Stimulated activated naive CD4-positive, alpha-beta T cell treated with Interleukin-2 at 50 U/mL for 16 hours (primary cell): ENCODE measurements around the gene C14orf119.

Experiments used
- DNase-seq: peaks from one replicate; lab custom pipeline; 2025; lab: John Stamatoyannopoulos, UW

The C14orf119 gene

DNA sequence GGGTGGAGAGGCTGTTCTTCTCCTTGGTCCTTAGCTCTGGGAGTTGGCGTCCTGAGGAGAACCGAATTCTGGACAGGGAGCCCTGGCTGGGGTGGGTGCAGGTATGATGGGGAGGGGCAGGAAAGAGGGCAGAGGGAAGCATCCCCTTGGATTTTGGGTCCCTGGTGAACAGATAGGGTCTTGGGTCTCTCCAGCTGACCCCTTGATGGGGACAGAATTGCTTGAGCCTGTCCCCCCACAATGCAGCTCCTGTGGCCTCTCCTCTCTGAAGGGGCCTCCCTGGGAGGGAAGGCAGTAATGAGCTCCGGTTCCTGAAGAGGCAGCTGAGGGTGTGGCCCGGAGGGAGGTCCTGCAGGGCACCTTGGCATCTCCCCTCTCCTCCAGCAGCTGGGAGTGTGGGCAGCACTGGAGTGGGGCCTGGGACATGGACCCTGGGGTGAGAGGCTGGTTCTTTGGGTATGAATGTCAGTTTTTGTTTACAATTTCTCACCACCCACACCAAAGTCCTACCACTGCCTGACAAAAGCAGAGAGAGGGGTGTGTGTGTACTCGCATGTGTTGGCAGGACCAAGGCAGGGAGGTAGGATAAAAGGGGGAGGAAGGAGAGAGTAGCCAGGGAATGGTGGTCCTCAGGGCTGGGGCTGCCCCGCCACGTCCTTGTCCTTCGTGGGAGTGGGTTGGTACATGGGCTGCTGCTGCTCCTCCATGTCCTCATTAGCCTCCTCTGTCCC, 31.4 kb downstream of the C14orf119 start:
- no peak for DNase-seq

DNA sequence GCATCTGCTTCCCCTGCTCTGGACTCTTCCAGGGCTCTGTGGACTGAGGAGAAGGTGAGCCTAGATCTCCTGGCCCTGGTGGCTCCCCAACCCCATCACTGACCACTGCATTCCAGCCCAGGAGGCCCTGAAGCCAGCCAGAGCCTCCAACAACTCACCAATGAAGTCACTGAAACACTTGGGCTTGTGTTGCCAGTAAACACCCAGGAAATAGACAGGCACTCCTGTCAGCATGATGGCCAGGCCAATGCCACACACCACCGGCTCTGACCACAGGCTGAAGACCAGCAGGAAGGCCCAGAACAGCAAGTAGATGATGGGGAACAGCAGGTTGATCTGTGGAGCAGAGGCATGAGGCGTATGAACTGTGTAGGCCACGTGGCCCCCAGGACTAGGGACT, 32.6 kb downstream of the C14orf119 start:
- DNase-seq: no peak

DNA sequence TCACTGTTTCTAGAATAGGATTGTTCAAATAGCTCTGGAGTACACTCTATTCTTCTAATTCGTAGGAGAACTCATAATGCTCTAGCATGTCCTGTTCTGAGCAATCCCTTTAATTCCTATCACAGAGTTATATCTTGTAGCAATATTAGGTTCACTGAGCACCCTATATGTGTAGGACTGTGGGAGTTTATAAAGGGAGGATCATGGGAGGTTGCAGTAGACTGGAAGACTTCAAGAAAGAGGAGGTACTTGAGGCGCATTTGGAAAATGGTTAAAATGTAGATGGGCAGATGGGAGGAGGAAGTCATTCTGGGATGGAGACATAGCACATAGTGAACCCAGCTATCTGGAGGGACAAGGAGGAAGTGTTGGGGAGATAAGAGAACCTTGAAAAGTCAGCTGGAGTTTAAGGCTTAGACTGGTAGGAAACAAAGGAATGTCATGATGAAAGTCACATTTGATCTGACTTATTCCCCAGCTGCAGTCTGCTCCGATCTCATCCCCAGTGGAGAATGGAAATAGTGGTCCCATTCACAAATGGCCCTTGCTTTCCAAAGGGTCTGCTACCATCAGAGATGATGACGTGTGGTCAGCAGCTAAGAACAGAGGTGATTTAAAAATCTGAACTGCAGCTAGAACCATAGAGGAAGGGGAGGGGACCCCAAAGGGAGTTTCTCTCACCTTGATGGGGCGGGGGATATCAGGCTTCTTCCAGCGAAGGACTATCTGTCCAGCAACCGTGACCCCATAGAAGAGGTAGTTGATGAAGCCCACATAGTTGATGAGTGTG, 33.9 kb downstream of the C14orf119 start:
- DNase-seq: no peak

DNA sequence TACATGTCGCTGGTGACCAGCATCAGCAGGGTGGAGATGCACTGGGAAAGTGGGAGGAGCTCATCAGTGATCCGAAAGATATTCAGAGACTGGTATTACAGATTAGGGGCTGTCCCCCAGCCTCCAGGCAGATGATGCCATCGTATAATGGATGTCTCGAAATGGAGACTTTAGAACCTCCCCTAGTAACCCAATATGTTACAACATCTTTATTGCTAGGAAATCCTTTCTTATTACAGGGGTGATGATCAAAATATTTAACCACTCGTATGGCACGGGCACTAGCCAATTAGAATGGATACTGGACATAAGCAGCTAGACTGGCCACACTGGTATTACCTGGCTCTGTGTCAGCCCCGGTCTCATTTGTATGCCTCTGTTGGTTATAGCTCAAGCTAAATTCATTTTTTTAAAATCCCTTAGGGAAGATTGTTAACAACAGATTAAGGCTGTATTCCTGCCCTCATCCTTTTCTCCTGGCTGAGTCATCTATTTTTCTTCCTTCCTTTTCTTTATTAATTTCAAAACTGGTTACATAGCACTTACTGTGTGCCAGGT, 34.5 kb downstream of the C14orf119 start:
- DNase-seq: no peak

DNA sequence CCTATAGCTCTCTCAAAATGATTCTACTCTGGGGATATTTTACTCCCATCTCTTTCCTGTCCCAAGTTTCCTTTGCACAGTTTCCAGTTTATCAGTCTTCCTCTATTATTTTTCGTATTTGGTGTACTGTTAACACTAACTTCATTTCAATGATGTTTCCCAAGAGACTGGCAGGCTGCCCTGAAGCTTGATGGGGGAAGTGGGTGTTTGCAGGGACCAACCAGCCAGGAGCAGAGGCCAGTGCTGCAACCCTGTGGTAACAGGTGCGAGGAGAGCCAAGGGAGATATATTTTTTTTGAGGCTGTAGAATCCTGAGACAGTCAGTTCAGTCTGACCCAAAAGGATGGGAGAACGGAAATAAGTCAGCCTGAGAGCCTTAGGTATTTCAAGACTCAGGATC, 35.6 kb downstream of the C14orf119 start:
- DNase-seq: no peak

DNA sequence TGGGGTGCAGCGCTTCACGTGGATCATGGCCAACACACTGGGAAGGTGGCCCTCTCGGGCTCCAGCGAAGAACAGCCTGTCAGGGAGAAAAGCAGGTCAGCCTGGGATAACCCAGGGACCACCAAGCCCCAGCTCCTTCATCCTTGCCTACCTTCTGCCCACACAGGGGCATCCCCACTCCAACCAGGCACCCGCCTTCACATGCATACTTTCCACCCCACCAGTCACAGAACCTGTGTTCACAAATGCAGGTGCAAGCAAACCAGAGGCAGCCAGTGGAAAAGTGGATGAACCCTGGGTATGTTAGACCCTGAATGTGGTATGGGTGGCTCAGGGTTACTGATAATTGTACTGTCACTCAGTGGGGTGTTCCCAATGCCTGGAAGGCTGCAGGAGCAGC, 36.2 kb downstream of the C14orf119 start:
- no peak for DNase-seq

DNA sequence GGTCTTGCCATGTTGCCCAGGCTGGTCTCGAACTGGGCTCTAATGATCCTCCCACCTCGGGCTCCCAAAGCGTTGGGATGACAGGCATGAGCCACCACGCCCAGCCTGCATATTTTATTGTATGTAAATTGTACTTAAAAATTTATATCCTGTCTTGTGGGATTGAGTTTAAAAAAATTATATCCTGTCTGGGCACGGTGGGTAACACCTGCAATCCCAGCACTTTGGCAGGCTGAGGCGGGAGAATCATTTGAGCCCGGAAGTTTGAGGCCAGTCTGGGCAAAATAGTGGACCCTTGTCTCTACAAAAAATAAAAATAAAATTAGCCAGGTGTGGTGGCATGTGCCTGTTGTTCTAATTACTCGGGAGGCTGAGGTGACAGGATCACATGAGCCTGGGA, 37.7 kb downstream of the C14orf119 start:
- DNase-seq: no peak

DNA sequence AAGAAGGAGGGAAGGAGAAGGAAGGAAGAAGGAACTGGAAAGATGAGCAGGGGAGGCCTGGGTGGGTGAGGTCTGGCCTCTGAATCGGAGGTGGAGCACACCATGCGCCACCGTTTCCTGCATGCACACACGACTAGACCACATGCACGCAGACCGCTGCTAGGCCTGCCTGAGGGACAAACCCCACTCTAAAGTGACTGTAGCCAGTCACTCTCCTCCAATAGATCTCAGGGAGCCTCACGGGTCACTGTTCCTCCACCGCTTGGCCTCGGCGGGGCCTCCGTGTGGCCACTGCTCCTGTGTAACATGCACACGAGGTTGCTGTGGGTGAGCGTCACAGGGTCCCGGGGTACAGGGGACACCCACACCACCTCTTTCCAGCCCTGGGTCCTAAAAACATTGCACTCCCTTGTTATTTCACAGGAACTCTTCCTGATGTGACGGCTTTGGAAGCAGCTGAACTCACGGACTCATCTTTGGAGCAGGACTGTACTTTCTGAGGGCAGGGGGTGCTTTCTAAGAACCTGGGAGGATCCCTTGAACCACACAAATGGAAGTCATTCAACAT, 41.3 kb downstream of the C14orf119 start:
- DNase-seq: no peak

DNA sequence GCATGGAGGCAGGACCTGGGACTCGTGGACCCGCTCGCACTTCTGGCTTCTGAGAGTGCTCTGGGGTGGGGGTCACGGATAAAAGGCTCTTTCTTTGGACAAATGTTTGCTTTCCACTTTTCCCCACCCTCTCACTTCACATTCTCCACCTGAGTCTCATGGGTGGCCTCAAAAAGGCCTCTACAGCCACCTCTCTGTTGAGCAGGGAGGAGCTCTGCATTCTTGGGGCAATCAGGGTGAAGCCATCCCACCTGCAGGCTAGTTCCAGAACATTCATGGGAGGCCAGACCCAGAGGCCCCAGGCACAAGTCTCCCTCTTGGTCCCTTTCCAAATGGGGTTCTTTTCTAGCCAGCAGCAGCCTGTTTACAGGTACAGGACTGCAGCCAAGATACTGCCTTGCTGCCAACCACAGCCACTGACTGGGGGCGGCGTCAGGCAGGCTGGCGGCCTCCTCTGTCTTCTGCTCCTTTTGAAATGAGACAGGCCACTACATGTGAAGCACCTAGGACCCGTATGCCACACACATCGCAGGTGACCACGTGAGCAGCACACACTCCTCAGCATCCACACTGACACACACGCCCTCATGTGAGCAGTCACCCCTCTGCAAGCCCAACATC, 42.0 kb downstream of the C14orf119 start:
- no peak for DNase-seq

DNA sequence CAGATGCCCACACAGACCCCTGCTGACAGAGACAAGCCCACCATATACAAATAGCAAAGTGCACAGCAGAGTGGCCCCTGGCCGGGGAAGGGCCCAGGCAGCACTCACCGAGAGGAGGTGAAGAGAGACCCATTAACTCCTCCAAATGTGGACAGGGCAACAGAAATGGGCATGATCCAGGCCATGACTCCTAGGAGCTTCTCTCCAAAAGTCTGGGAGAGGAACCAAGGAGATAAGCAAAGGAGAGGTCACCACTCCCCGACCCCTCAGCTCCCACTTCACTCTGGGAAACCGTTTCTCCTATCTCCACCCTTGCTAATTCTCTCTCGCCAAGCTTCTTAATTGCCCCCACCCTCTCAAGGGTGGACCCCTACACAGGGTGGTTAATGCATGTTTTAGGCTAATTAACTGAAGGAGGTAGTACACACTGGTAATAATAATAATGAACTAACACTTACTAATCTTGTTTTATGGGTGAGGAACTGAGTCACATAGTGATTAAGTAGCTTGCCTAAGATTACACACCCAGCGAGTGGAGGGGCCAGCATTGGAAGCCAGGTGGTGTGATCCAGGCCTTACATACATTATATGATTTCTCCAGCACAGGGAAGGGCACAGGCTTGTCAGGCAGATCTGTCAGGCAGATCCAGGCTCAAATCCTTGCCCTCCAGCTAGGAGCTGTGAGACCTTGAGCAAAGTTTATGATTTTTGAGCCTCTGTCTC, 42.7 kb downstream of the C14orf119 start:
- no peak for DNase-seq

DNA sequence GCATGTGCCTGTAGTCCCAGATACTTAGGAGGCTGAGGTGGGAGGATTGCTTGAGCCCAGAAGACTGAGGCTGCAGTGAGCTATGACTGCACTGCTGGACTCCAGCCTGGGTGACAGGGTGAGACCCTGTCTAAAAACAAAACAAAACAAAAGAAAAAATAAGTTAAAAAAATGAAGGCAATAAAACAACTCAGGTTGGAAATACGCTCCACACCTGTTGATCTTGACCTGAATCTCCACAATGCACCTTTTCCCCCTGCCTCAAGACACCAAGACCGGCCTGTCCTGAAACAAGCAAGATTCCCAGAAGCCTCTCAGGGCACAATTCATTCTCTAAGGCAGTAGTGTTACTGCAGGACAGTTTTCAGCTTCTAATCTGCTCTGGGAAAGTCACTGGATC, 44.6 kb downstream of the C14orf119 start:
- no peak for DNase-seq

DNA sequence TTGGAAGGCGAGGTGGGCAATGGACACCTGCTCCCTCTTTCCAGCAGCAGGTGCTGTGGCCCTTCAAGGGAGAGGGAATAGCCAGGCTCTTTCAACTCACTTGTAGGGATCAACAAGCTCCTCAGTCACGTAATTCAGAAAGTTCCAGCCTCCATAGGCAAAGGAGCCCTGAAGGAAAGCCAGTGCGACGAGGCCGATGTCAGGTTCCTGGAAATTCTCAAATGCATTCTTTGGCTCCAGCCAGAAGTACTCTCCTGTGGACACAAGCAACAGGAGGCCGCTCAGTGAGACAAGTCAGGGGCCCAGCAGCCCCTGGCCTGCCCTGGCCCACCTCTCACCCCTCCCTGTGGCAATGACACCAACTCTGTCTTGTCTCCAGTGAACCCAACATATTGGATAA, 45.1 kb downstream of the C14orf119 start:
- DNase-seq: no peak

DNA sequence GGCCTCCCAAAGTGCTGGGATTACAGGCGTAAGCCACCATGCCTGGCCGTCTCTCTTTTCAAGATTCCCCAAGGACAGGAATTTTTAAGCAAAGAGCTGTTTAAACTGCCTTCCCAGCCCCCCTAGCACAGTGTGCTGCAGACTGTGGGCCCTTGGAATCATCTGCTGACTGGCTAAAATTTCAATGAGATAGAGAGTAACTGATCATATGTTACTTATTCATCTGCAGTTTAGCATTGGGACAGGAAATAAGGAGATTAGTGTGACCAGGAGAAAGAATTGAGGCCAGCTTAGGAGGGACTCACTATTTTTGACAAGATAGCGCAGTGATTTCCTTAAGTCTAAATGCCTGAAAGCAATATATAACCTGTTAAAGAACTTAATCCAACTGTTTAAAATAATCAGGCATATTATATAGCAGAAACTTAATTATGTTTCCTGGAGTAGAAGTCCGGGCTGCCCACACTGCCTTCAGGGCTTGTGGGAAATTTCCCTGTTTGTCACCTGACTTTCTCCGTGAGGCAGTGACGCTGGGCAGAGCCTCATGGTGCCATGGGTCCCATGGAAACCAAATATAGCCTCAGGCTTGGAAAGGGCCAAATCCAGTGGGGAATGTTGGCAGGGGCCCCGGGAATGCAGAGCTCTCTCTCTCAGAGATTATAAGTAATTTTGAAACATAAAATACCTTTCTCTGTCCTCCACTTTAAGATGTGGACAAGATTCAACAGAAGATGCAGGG, 46.6 kb downstream of the C14orf119 start:
- DNase-seq: no peak

DNA sequence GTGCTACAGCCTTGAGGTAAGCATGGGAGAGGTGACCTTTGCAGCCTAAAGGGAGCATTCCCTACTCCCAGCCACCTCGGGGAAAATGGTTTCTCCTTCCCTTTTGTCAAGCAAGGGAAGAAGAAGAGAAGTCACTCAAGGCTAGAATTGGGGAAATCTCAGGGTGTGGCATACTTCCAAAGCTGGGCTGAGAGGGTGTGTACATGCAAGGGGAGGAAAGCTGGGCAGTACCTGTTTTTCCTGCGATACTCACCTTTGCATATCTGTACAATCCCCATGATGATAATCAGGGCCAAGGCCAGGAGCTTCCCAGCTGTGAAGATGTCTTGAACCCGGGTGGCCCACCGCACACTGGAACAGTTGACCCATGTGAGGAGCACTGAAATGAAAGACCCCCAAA, 47.5 kb downstream of the C14orf119 start:
- no peak for DNase-seq

DNA sequence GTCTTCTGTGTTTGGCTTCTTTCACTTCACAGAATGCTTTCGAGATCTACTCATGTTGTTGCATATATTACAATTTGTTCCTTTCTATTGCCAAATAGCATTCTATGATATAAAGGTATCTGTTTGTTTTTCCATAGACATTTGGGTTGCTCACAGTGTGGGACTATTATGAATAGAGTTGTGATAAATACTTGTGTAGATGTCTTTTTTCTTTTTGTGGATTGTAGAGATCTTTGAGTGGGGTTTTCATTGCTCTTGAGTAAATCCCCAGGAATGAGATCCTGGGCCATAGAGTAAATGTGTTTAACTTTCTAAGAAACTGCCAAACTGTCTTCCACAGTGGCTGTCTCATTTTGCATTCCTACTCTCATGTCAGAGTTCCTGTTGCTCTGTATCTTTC, 48.6 kb downstream of the C14orf119 start:
- DNase-seq: no peak

DNA sequence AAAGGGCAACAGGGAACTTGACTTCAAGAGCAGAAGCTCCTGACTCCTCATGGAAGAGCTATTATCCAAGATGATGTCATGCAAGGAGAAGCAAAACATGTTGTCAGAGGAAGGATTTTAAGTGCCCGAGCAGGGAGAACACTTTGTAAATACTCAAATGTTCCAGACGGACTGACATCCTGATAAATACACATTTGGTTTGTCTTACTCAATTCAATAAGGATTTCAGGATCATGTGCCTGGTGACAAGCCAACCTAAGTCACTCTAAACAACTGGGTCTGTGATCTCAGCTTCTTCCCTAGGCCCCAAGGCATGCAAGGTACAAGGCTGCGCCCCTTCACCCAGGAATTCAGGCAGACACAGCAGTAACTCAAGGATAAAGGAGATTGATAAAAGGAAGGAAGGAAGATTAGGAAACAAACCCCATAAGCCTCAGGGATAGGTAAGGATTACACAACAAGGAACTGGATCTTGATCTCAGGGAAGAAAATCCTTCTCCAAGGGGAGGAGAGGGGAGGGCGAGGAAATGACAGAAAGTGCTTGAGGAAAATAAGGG, 50.6 kb downstream of the C14orf119 start:
- no peak for DNase-seq

DNA sequence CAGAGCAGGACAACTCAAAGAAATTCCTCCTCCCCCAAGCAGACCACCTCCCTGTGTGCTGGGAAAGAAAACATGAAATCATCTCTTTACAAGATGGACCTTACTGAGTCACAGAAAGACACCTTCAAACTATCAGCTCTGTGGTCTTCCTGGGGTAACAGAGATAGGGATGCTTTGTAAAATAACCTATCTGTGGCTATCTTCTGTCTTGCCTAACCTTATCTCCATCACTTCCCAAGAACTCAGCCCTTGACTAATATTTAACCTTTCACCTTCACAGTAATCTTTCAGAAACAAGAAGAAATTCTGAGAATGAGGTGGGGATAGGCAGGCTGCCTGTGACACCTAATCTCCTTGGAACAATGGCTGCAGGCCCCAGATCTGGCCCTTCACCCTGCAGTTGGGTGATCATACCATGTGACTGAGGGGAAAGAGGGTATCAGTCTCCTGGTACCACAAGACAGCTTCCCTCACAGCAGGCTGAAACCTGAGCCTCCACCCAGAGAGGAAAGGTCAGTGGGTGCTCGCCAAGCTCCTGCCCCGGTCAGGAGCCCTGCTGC, 51.1 kb downstream of the C14orf119 start:
- DNase-seq: no peak

DNA sequence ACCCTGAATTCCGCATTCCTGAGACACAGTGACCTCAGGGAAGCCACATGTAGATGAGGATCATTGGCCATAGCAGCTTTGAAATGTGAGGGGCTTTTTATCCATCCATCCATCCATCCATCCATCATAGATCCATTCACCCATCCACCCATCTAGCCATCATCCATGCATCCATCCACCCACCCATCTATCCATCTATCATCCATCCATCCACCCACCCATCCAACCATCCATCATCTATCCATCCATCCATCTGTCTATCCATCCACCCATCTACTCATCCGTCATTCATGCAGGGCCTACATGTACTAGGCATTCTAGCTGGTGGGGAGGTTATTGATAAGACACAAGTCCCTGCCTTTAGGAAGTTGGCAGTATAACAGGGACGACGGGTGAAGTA, 51.7 kb downstream of the C14orf119 start:
- DNase-seq: no peak

DNA sequence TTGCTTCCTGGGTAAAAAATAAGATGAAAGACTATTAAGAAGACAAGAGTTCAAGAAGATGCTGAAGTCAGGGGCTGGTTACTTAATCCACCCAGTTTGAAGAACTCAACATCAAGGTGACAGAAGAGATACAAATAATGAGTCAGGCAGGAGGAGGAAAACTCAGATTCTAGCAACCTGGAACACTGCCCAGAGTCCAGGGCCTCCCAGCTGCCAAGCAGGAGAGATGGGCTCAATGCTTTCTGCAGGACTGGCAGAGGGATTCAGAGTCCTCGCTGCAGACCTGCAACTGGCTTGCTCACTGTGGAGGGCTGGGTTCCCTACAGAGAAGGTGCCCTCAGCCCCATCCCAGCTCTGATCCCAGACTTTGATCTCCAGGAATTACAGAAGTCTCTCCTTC, 52.4 kb downstream of the C14orf119 start:
- no peak for DNase-seq

DNA sequence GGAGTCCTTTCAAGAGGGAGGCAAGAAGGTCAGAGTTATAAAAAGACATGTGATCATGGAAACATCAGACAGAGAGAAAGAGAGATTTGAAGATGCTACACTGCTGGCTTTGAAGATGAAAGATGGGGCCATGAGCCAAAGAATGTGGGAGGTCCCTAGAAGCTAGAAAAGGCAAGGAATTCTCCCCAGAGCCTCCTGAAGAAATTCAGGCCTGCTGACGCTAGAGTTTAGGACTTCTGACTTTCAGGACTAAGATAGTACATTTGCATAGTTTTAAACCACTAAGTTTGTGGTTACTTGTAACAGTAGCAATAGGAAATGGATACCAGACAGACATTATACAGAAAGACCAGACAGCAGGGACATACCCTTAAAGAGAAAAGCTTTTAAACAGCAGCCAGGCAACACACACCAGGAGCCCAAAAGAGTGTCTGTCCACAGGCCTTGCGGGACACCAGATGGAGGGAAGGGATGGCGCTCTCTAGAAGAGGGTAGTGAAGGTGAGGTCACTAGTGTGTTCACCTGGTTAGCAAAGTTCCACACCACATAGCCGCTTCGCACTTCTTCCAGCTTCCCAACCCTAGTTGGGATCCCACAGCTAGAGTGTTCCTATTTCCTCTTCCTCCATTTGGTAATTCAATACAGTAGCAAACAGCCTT, 53.4 kb downstream of the C14orf119 start:
- DNase-seq: no peak
